Ishikawa (cell line): ENCODE data around the gene PPP2R2C.

Experiments
- CEBPB ChIP-seq: IDR thresholded peaks from 2 replicates; pipeline ENCODE4 v1.6.1; 2012
- CREB1 ChIP-seq: IDR thresholded peaks from 2 replicates; pipeline ENCODE4 v1.6.1; 2012; ENCODE audit warnings: low read depth
- EGR1 ChIP-seq: IDR thresholded peaks from 2 replicates; pipeline ENCODE4 v1.6.1; 2012
- EP300 ChIP-seq: IDR thresholded peaks from 2 replicates; pipeline ENCODE4 v1.6.1; 2012; ENCODE audit warnings: borderline replicate concordance
- FOXM1 ChIP-seq: IDR thresholded peaks from 2 replicates; pipeline ENCODE4 v1.6.1; 2012; ENCODE audit warnings: low read depth, borderline replicate concordance
- MAX ChIP-seq: IDR thresholded peaks from 2 replicates; pipeline ENCODE4 v1.6.1; 2012
- NFIC ChIP-seq: IDR thresholded peaks from 2 replicates; pipeline ENCODE4 v1.6.1; 2012
- RAD21 ChIP-seq: IDR thresholded peaks from 2 replicates; pipeline ENCODE4 v1.6.1; 2012; ENCODE audit warnings: low read depth
- REST ChIP-seq: IDR thresholded peaks from 2 replicates; pipeline ENCODE4 v1.6.1; 2012; ENCODE audit warnings: low read depth, mild to moderate bottlenecking
- TAF1 ChIP-seq: IDR thresholded peaks from 2 replicates; pipeline ENCODE4 v1.6.1; 2012; ENCODE audit warnings: low read depth, mild to moderate bottlenecking
- TCF12 ChIP-seq: IDR thresholded peaks from 2 replicates; pipeline ENCODE4 v1.6.1; 2012; ENCODE audit warnings: low read depth
- TEAD4 ChIP-seq: IDR thresholded peaks from 2 replicates; pipeline ENCODE4 v1.6.1; 2012
- USF1 ChIP-seq: IDR thresholded peaks from 2 replicates; pipeline ENCODE4 v1.6.1; 2012
- YY1 ChIP-seq: IDR thresholded peaks from 2 replicates; pipeline ENCODE4 v1.6.1; 2012; ENCODE audit warnings: low read depth
- ZBTB7A ChIP-seq: IDR thresholded peaks from 2 replicates; pipeline ENCODE4 v1.6.1; 2012; ENCODE audit warnings: low read depth

PPP2R2C gene

GRCh38 chr4:6320663-6321062 is 151.8 kb downstream of the PPP2R2C start:
- TF ChIP-seq RAD21 (no peak), EGR1 (no peak), TAF1 (no peak), YY1 (no peak), MAX (no peak), REST (no peak), TCF12 (no peak), CREB1 (no peak), CEBPB (no peak), TEAD4 (no peak)

- TF ChIP-seq RAD21 (no peak), EGR1 (no peak), TAF1 (no peak), EP300 (no peak), REST (no peak), NFIC (no peak), TEAD4 (no peak), ZBTB7A (no peak)
Measured at GRCh38 chr4:6319530-6320150, 152.8 kb downstream of the PPP2R2C start.

GRCh38 chr4:6318206-6318605 is 154.2 kb downstream of the PPP2R2C start:
- TF ChIP-seq NFIC: no peak
- no peak for TF ChIP-seq REST
- no peak for TF ChIP-seq USF1
- no peak for TF ChIP-seq TEAD4
- TF ChIP-seq YY1: no peak
- TF ChIP-seq TAF1: no peak
- no peak for TF ChIP-seq EP300
- no peak for TF ChIP-seq RAD21
- TF ChIP-seq FOXM1: no peak

- TF ChIP-seq FOXM1 (no peak), REST (no peak), MAX (no peak), EP300 (no peak), CREB1 (no peak), TAF1 (no peak), EGR1 (no peak)
Measured at GRCh38 chr4:6316461-6317003, 155.9 kb downstream of the PPP2R2C start.
